ACC112 (cell line): Measurements from ENCODE around the gene GRK5.
A peak's percentile ranks its signal among the peaks of the same experiment; 100 is the strongest.
"Not testable (repeated sequence)": the region's sequence is repeated elsewhere in the genome, so short reads cannot be mapped to it uniquely, and the experiment has no call there.

Experiments
- H2AFZ ChIP-seq: fragments of 200-600 bp; sonication (generic); one replicate; pipeline ENCODE4 v1.6.0; 2017; ENCODE audit warnings: antibody characterized with exemption, low read length; ENCODE audit not compliant: unreplicated experiment
- H3K27ac ChIP-seq: fragments of 200-600 bp; sonication (generic); 2 replicates; pipeline ENCODE4 v1.5.1; 2014; ENCODE audit warnings: low read depth, mild to moderate bottlenecking, antibody characterized with exemption, low read length, moderate library complexity
- H3K27me3 ChIP-seq: fragments of 200-600 bp; sonication (generic); 2 replicates; pipeline ENCODE4 v1.6.1; 2014; ENCODE audit warnings: mild to moderate bottlenecking, antibody characterized with exemption, low read length, moderate library complexity, mixed read lengths; ENCODE audit not compliant: insufficient read depth
- H3K36me3 ChIP-seq: fragments of 200-600 bp; sonication (generic); 2 replicates; pipeline ENCODE4 v1.6.1; 2016; ENCODE audit warnings: mild to moderate bottlenecking, antibody characterized with exemption, low read length, moderate library complexity, mixed read lengths; ENCODE audit not compliant: insufficient read depth
- H3K4me1 ChIP-seq: fragments of 200-600 bp; sonication (generic); one replicate; pipeline ENCODE4 v1.6.1; 2016; ENCODE audit warnings: low read length, mixed read lengths; ENCODE audit not compliant: insufficient read depth, unreplicated experiment, control insufficient read depth
- H3K4me3 ChIP-seq: fragments of 200-600 bp; sonication (generic); 2 replicates; pipeline ENCODE4 v1.5.1; 2014; ENCODE audit warnings: mild to moderate bottlenecking, low read depth, low read length
- H3K79me2 ChIP-seq: fragments of 200-600 bp; sonication (generic); one replicate; pipeline ENCODE4 v1.6.0; 2016; ENCODE audit warnings: low read length; ENCODE audit not compliant: control insufficient read depth, unreplicated experiment, insufficient read depth

Gene GRK5

GRCh38 chr10:119239630-119240029 is 32.3 kb downstream of the GRK5 start:
- not testable (repeated sequence) for H2AFZ ChIP-seq, H3K27me3 ChIP-seq, H3K79me2 ChIP-seq, H3K36me3 ChIP-seq, H3K27ac ChIP-seq, H3K4me3 ChIP-seq
- H3K4me1 ChIP-seq = peaks cover 16% of the 10 kb centered on the region

GRCh38 chr10:119241066-119241465 is 33.7 kb downstream of the GRK5 start:
- H3K4me1 ChIP-seq = peaks cover 6% of the 10 kb centered on the region
- peaks cover 4% of the 10 kb centered on the region for H3K79me2 ChIP-seq
- no peaks in the 10 kb centered on the region for H3K36me3 ChIP-seq
- no peak overlapping the region for H2AFZ ChIP-seq
- no peak overlapping the region for H3K4me3 ChIP-seq
- no peaks in the 10 kb centered on the region for H3K27me3 ChIP-seq
- no peak overlapping the region for H3K27ac ChIP-seq

- no peak overlapping the region for H2AFZ ChIP-seq
- H3K27me3 ChIP-seq = no peaks in the 10 kb centered on the region
- peaks cover 4% of the 10 kb centered on the region for H3K79me2 ChIP-seq
- no peaks in the 10 kb centered on the region for H3K36me3 ChIP-seq
- H3K4me3 ChIP-seq = no peak overlapping the region
- peaks cover 16% of the 10 kb centered on the region for H3K4me1 ChIP-seq
- H3K27ac ChIP-seq = no peak overlapping the region
These were observed 34.8 kb downstream of the GRK5 start for GRCh38 chr10:119242186-119242585.

- Histone ChIP-seq H3K36me3 (no peaks in the 10 kb centered on the region), H2AFZ (no peak overlapping the region), H3K27ac (no peak overlapping the region), H3K27me3 (no peaks in the 10 kb centered on the region), H3K79me2 (peaks cover 4% of the 10 kb centered on the region), H3K4me3 (no peak overlapping the region), H3K4me1 (peaks cover 19% of the 10 kb centered on the region)
These were observed 36.1 kb downstream of the GRK5 start for GRCh38 chr10:119243488-119243887.

- no peaks in the 10 kb centered on the region for H3K27me3 ChIP-seq
- no peak overlapping the region for H2AFZ ChIP-seq
- H3K36me3 ChIP-seq = no peaks in the 10 kb centered on the region
- H3K79me2 ChIP-seq = peaks cover 4% of the 10 kb centered on the region
- H3K4me1 ChIP-seq = peaks cover 18% of the 10 kb centered on the region
- no peak overlapping the region for H3K4me3 ChIP-seq
- no peak overlapping the region for H3K27ac ChIP-seq
These were observed 36.6 kb downstream of the GRK5 start for GRCh38 chr10:119243967-119244366.

- no peak overlapping the region for H2AFZ ChIP-seq
- H3K4me3 ChIP-seq = no peak overlapping the region
- no peaks in the 10 kb centered on the region for H3K36me3 ChIP-seq
- H3K79me2 ChIP-seq = peaks cover 4% of the 10 kb centered on the region
- H3K4me1 ChIP-seq = peaks cover 23% of the 10 kb centered on the region
- H3K27me3 ChIP-seq = no peaks in the 10 kb centered on the region
- no peak overlapping the region for H3K27ac ChIP-seq
These were observed 37.9 kb downstream of the GRK5 start for GRCh38 chr10:119245272-119245671.

- Histone ChIP-seq H3K4me3 (peak overlapping the region; percentile 48), H3K4me1 (peaks cover 40% of the 10 kb centered on the region)
These were observed 39.6 kb downstream of the GRK5 start for GRCh38 chr10:119246862-119247549.

GRCh38 chr10:119247550-119247894 is 40.2 kb downstream of the GRK5 start:
- Histone ChIP-seq H3K36me3 (no peaks in the 10 kb centered on the region), H3K27ac (peak overlapping the region; percentile 92), H3K27me3 (no peaks in the 10 kb centered on the region), H2AFZ (no peak overlapping the region), H3K4me1 (peaks cover 46% of the 10 kb centered on the region), H3K79me2 (peaks cover 6% of the 10 kb centered on the region), H3K4me3 (no peak overlapping the region)

More at GRCh38 chr10:119246862-119247549, 39.6 kb downstream of the GRK5 start:
- no peaks in the 10 kb centered on the region for H3K27me3 ChIP-seq
- peak overlapping the region; percentile 92 for H3K27ac ChIP-seq
- H3K36me3 ChIP-seq = no peaks in the 10 kb centered on the region
- no peak overlapping the region for H2AFZ ChIP-seq
- H3K79me2 ChIP-seq = peaks cover 2% of the 10 kb centered on the region

GRCh38 chr10:119248184-119248583 is 40.8 kb downstream of the GRK5 start:
- peaks cover 10% of the 10 kb centered on the region for H3K79me2 ChIP-seq
- H3K27ac ChIP-seq = peak overlapping the region; percentile 92; the same call in 1 of the 2 replicates
- H2AFZ ChIP-seq = no peak overlapping the region
- no peaks in the 10 kb centered on the region for H3K27me3 ChIP-seq
- peaks cover 52% of the 10 kb centered on the region for H3K4me1 ChIP-seq
- H3K4me3 ChIP-seq = no peak overlapping the region
- H3K36me3 ChIP-seq = no peaks in the 10 kb centered on the region

- Histone ChIP-seq H3K27me3 (no peaks in the 10 kb centered on the region), H3K36me3 (no peaks in the 10 kb centered on the region), H2AFZ (no peak overlapping the region), H3K27ac (peak overlapping the region; percentile 17; the same call in 1 of the 2 replicates), H3K79me2 (peaks cover 10% of the 10 kb centered on the region), H3K4me1 (peaks cover 57% of the 10 kb centered on the region), H3K4me3 (no peak overlapping the region)
These were observed 41.3 kb downstream of the GRK5 start for GRCh38 chr10:119248681-119249080.

- Histone ChIP-seq H3K36me3 (no peaks in the 10 kb centered on the region), H3K4me1 (peaks cover 76% of the 10 kb centered on the region), H3K27ac (peak overlapping the region; percentile 89), H3K79me2 (peaks cover 14% of the 10 kb centered on the region), H3K4me3 (peak overlapping the region; percentile 2; the same call in 1 of the 2 replicates), H3K27me3 (no peaks in the 10 kb centered on the region), H2AFZ (no peak overlapping the region)
These were observed 43.4 kb downstream of the GRK5 start for GRCh38 chr10:119250641-119251314.
